HG03097 (cell line): Measurements from ENCODE around the gene GRM7.

Experiments used
- ATAC-seq: cut with Tn5 transposase; IDR thresholded peaks from one replicate; pipeline ENCODE4 v1.9.1; 2021; ENCODE audit not compliant: unreplicated experiment, low FRiP score

The GRM7 gene

DNA sequence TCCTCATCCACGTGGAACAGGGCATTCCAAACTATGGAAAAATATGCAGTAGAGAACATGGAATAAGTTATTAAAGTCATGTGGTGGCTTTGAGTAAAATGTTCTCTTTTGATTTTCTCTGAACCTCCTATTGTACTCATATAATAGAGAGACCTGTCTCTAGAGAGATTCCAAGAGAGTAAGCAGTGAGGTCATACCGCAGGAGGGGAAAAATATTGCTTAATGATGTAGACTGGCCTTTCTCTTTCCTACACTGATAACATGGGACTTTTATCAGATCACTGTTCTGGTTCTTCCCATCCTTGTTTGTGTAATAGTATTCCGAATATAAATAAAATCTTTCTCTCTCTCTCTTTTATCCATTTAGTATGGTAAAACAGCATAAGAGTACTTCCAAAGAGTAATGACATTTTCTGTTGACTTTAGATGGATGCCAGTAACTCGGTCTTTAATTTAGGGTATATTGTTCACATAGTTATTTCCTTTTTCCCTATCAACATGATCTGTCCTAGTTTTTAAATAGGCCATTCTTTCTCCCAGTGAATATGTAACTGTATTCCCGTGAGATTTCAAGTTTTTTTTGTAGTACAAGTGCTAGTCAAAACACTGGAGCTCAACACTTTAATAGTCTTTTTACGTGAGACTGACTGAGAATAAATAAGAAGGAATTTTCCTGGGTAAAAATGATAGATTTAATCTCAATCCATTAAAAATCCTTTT lies 826.7 kb downstream of the GRM7 start:
- no peak for ATAC-seq

DNA sequence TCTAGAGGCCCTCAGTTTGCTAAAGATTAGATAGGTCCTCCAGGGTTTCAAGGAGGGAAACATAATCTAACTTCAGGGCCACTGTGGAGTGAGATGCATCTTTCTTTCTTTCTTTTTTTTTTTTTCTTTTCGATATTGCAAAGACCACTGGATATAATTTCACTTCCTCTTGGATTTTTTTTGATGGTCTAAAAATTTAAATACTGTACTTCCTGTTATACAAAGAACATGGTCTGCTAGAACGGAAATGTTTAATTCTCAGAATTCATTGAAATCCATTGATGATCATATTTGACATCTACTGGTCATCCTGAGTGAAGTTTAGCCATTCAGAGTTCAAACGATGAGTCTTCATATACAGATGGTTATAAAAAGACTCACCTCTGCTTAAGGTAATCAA lies 832.0 kb downstream of the GRM7 start:
- no peak for ATAC-seq

DNA sequence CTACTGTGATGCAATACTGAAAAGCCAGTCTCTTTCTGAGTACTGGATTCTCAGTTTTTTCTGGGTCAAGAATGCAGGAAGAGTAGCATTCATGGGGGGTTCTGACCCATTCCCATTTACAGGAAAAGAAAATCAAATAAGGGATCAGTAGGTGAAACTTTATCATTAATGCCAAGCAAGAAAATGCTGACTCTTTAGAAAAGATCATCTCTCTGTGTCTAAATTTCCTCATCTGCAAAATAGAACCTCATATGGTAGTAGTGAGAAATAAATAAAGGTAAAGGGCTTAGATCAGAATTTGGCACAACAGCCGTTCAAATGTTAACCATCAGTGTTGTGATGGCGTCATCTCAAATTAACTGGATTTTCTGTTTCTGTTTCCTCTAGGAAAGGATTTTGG lies 833.1 kb downstream of the GRM7 start:
- ATAC-seq, result no peak

DNA sequence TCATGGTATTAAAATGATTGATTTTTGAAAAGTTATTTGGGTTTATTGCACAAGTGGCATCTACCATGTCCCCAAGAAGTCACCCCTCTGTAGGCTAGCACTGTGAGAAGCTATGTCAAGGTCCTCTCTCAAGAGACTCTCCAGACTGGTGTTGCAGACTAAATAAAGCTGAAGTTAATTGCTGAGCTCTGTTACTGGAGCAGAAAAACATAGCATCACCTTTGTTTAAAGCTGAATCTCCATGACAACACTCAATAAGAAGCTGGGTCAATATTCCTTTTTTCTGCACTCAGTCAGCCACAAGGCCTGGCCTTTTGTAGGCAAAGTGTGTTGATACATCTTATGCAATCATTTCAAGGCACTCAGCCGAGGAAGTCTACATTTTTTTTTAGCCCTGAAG lies 834.1 kb downstream of the GRM7 start:
- ATAC-seq, result no peak

DNA sequence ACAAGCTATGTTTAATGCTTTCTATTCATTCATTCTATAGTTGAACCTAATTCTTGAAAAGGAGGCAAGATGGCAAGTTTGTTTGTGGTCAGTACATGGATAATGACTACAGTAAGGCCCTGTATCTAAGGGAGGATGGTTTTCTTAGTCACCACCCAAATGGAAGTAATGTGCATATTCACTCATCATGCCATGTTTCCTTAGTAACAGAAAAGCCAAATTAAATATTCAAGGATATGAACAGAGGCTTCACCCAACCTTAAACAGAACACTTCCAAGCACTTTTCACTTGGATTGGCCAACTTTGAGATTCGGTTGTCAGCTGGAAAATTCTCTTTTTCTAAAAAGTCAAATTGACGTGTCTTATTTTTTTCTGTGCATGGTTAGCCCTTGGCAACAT lies 835.4 kb downstream of the GRM7 start:
- no peak for ATAC-seq

DNA sequence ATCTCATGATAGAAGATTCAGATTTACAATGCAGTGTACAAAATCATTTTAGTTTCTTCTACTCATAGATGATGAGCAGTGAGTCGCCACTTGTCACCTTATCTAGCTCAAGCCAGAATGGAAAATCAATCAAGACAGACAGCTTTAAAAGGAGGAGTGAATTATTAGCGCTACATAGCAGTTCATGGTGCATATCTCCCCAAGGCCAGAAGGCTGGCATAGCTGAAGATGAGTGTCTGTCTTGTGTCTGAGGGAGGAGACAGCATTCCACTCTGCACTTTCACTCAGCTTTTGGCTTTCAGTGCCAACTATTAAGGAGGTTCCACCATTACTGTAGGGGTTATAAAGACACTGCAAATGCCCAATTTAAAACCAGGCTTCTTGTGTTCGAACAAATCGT lies 836.6 kb downstream of the GRM7 start:
- no peak for ATAC-seq

DNA sequence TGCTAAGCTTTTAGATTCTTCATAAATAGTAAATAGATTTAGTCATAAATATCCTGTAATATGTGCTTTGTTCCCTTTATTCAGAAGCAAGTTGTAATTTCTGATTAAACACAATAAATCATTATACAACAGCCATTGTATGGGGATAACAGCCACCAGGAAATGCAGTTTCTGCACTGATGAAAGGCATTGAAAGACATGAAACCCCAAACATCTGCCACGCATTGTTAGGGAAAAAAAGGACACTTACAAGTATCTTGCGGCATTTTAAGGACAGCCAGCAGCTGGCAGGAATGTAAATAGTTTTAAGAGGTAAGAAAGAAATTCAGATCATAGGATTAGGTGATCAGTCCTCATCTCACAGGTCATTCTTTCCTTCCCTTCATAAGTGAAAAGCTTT lies 839.6 kb downstream of the GRM7 start:
- ATAC-seq, result no peak

DNA sequence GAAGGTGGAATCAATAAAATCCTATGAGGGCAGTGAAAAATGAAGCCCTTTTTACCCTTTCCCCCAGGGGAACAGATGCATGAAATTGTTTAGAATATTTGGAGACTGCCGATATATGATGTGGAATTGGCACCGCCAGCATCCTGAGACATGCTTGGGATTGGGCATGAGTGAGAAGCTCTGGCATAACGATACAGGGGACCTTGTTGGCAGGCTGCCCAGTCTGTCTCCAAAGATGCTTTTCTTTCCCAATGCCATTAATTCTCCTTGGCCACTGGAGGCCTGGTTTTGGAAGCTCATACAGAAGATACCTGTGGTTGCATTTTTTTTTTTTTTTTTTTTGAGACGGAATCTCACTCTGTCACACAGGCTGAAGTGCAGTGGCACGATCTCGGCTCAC lies 840.1 kb downstream of the GRM7 start:
- no peak for ATAC-seq

DNA sequence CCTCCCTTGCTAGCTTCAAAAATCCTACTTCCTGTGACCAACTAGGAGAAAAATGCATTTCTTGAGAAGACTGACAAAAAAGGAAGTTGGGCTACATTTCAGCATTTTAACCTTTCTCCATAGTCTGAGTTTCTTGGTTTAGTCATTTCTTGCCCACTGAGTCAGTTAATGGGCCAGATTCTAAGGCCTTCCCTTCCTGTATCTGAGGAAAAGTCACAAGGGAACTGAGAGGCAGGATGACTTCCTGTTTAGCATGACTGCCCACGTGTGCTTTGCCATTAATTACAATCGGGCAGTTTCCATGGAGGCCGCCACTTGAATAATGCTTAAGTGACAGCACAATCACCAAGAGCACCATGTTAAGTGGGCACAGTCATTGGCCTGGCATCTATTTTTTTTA lies 846.3 kb downstream of the GRM7 start:
- ATAC-seq, result no peak

DNA sequence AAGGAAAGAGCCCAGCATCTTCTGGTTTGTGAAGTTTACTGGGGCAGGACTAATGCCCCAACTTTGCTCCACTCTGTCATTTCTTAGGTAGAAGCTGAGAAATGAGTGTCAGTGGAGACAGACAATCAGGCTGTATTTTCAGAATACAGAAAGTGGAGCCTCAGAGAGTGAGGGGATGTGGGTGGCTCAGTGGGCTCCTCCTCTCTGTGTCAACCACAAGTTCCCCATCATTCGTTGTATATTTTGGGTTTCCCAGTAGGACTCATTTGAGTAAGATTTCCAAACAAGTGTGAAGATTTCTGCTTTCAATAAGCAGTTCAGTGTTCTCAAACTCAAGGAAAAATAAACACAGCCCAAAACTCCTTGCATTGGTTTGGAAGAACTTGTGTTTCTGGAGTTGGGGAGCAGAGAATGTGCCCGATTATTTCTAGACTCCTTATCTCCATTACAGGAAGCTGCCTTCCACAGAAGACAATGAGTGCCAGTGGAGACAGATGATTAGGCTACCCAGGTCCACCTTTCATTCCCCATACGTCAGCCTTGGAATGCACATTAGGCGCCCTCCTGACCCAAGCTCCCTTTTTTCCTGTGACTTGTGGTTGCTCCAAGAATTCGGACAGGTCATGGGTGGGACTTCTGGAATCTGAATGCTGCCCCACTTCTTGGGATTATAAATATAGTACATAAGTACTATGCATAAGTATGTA lies 848.6 kb downstream of the GRM7 start:
- ATAC-seq, result no peak

DNA sequence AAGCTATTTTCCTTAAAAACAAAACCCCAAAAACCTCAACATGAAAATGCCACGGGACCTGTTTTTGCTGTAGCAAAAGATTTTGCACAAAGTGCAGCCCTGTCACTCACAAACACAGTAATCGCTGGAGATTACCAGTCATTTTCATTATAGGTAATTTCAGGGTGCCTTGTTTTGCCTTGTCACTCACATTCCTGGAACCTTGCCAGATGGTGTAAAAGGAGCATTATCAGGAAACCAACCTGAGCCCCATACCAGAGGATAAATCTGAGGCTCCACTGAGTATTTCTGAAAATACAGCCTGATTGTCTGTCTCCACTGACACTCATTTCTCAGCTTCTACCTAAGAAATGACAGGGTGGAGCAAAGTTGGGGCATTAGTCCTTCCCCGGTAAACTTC lies 849.4 kb downstream of the GRM7 start:
- no peak for ATAC-seq

DNA sequence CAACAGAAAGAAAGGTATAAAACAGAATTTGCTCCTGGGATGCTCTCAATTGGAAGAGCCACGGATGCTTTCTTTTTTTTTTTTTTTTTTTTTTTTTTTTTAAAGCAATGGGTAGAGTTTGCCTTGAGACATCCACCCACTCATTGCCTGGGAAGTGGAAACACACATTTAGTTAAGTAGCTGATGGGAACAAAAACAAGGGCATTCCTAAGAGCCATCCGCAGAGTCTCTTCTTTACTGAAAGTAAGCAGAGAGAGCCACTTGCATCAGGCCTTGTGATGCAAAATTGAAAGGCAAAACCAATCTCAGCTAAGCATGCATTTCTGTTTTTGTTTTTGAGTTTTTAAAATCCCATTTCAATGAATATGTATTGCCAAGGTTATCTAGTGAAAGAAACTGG lies 852.8 kb downstream of the GRM7 start:
- ATAC-seq, result no peak

DNA sequence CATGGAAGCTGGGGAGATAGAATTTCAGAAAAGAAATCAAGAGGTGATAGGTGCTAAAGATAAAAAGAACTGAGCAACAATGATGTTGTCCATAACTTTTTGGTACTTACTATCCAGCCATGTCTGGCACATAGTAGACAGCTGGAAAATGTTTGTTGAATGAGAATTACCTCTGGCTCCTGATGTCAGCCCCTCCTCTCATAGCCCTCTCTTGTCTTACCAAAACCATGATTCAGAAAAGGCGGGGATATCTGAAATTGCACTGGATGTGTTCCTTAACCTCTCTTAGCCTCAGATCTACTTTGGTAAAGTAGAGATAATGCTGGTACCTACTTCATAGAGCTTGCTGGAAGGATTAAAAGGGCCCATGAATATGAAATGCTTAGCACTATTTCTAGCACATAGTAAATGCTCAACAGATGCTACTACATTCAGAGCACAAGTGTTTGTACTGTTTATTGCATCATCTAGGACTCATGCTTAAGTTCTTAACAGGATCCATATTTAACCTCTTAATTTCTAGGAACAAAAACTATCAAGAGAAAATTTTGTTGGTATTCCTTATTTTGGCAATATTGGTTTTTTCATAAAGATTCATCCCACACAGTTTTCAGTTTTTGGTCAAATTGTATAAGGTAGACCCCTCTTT lies 859.9 kb downstream of the GRM7 start:
- no peak for ATAC-seq

DNA sequence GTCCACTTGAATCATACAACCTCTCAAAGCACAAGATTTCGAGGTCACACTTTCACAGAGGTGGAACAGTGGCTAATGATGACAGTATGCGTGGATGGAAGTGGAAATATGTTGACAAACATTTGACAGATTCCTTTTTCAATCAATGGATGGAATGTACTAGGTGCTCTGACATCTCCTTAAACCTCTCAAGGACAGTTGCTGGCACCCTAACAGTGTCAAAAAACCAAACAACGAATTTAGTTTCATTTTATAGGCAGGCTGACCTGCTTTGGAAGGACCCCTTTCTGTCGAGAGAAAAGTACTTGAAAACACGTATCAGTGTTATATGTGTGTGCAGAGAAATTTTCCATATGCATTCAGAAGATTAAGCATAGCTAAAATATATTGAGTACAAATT lies 861.0 kb downstream of the GRM7 start:
- no peak for ATAC-seq

DNA sequence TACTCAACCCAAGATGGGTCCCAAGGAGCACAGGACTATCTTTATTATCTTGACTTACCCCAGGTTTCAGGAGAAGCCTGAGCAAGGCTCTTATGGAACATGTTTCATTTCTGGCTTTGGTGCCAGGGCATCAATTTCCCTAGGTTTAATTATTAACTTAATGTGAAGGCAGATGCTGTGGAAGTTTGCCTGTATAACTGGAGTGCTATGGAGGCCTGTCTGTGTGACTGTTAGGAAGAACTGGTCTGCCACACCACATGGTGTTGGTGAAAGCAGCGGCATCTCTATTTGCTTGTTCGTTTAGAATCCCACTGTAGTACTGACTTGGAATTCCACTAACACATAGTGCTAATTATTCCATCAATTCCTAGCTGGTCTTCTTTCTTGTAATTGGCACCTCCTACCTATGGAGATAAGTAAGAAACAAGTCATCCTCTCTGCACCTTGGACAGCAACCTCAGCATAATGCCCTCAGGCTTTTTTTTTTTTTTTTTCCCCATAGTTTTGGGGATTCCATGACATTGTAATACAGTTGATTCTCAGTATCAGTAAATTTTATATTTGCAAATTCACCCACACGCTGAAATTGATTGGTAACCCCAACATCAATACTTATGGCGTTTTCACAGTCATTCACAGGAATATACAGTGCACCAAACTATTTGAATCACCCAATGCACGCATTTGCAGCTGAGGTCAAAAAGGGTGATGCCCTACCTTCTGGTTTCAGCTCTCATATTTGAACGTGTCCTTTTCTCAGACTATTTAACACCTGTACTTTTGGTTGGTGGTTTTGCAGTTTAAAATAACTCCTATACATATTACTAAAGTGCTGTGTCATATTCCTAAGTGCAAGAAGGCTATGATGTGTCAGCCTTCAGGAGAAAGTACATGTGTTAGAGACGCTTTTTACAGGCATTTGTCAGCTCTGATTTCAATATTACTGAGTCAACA lies 867.9 kb downstream of the GRM7 start:
- ATAC-seq, result no peak

DNA sequence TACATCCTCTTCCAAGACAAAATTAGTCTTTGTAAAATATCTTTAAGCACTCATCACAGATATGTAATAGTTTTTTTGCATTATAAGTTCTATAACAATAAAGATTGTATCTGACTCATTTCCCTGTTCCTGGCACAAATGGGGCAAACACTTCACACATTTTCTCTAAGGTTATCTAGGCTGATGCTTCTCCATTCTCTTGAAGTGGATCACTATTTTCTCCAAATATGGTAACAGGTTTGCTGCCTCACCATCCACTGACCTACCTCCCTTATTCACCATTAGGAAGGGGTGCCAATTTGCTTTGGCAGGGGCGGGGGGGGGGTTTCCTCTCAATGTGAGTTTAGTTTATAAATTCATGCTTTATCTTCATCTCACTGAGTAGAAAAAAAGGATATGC lies 873.0 kb downstream of the GRM7 start:
- ATAC-seq, result no peak

DNA sequence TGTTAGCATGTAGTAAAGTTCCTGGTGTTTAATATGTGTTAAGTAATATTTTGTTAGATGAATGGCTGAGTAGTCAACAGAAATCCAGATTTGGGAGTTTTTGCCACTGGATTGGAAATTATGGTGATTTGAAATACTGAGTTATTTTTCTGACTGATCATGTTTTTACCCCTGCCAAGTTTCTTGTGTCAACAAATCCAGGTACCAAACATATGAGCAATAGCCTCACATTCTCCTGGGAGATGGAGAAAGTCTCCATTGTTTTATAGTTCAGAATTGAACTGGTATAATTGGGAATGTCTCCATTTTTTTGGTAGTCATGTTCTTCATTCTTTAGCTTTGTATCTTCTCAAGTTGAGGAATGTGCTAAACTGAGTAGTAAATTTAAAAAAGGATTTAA lies 873.5 kb downstream of the GRM7 start:
- ATAC-seq, result no peak

DNA sequence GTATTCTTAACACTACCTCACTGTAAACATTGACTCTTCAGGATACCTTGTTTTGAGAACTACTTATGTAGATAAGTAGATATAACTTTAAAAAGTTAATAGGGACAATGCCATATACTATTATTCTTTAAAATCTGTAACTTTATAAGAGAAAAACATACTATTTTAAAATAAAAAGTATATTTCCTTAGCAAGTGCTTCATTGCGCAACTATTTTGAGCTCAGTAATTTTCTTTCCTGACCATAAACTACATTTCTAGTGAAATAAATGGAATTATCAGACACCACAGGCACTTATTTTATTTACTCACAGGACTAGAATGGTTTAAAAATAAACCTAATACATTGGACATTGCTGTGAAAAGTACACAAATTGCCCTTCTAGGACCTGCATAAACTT lies 876.3 kb downstream of the GRM7 start:
- ATAC-seq, result no peak

DNA sequence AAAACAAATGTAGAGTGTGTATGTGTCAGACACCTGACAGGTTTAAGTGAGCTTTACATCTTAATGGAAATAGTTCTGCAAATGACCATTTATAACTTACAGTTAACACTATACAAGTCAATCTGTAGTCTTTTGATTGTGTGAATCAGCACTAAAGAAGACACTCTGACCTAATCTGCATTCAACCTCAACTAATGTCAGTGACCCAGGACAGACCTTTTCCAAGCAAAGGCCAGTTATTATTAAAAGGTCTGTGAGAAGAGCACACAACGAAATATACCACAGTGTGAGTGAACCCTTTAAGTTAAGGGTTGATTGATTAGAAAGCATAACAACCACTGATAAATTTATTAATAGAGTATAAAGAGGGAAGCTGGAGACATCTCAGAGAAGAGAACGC lies 878.8 kb downstream of the GRM7 start:
- ATAC-seq, result no peak

DNA sequence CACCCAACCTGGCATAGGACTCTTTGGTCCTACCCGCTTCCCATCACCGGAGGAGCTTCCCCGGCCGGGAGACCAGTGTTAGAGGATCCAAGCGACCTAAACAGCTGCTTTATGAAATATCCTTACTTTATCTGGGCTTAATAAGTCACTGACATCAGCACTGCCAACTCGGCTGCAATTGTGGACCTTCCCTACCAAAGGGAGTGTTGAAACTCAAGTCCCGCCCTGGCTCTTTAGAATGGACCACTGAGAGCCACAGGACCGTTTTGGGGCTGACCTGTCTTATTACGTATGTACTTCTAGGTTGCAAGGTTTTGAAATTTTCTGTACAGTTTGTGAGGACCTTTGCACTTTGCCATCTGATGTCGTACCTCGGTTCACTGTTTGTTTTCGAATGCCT lies 879.5 kb downstream of the GRM7 start:
- ATAC-seq, result no peak

DNA sequence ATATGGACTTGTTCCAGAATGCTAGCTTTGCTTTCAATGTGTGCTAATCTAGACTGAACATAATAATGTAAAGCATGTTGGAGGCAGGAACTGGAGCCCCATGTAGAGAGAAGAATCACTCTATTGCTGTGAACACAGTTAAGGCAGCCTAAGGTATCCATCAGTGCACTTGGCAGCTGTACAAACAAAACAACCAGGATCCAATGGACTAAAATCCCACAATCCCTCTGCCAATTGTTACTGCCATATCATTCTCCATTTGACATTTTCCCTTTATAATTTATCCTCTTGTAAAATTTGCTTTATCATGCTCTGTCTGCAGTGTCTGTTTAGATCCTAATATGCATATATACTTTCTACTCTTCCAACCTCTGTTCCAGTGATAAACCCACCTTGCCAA lies 883.9 kb downstream of the GRM7 start:
- ATAC-seq, result no peak
